Measurements from ENCODE around the gene RPS26. TPM values are rescaled to one million over a fixed set of nuclear protein-coding genes. Genes with fewer than 3 reads are reported as not detected.

Gene RPS26
- total and polyA plus RNA-seq, 2 donors (not counting 3 experiments of a cell fraction or from before 2014, with no cell fraction given) = 57.3 to 1,847 TPM

- no peaks in the 10 kb centered on the region for H3K36me3 ChIP-seq (ENCODE audit: control insufficient read depth in 2 of 2, extremely low read depth in 1 of 2, insufficient read depth in 2 of 2, low read length in 2 of 2)
- ChIA-PET POLR2A (no interaction called here), CTCF (interaction anchor here (1.2 kb wide), 1 partner anchor 22 kb away, joined by 5 read pairs; no protein-coding TSS in a partner anchor)
- H3K9ac ChIP-seq (replicated peaks; ENCODE audit: extremely low read depth, insufficient read depth, low read length) = no peak overlapping the region
- no peaks in the 10 kb centered on the region for H3K27me3 ChIP-seq (ENCODE audit: control insufficient read depth in 2 of 2, insufficient read depth in 2 of 2, low read length in 2 of 2)
- intact Hi-C loops (cut with micrococcal nuclease) (no loop called here), dilution Hi-C loops (cut with MboI; ENCODE audit: extremely low pct_ligation_motif_present, low sequenced_read_pairs) (no loop called here)
- no TSS peak for BruUV-seq (replicated peaks)
- no peak overlapping the region for H3K27ac ChIP-seq (ENCODE audit: insufficient read depth, low read depth, low read length)
- no peaks in the 10 kb centered on the region for H3K79me2 ChIP-seq (ENCODE audit: control insufficient read depth, insufficient read depth, low read length)
- TF ChIP-seq MYC (IDR thresholded peaks at IDR 0.05; ENCODE audit: low read depth, low read length) (no peak), JUN (IDR thresholded peaks at IDR 0.05; ENCODE audit: borderline replicate concordance, insufficient read depth, insufficient read length, low read depth) (no peak), POLR2A (IDR thresholded peaks at IDR 0.05; ENCODE audit: low read depth, low read length) (no peak)
- no peaks in the 10 kb centered on the region for H3K4me1 ChIP-seq (ENCODE audit: control insufficient read depth, extremely low read depth, insufficient read depth, low read length)
- H3K4me3 ChIP-seq (replicated peaks in 1 of 3; ENCODE audit: insufficient read depth in 1 of 3, low read depth in 1 of 3, low read length in 3 of 3) = no peak overlapping the region
- H3K4me2 ChIP-seq (ENCODE audit: insufficient read depth, low read length) = no peak overlapping the region
- DNase-seq (ENCODE audit: low read depth, low spot score) (no peak), FAIRE-seq (no peak)
- no peak overlapping the region for H2AFZ ChIP-seq (ENCODE audit: low read depth, low read length)
- H4K20me1 ChIP-seq (replicated peaks; ENCODE audit: control insufficient read depth, extremely low read depth, insufficient read depth, low read length) = no peaks in the 10 kb centered on the region
- H3K9me3 ChIP-seq (replicated peaks; ENCODE audit: control insufficient read depth, insufficient read depth, low read length) = no peaks in the 10 kb centered on the region
- H3K9me1 ChIP-seq (replicated peaks; ENCODE audit: control insufficient read depth, extremely low read depth, insufficient read depth, low read length) = no peaks in the 10 kb centered on the region
Observed at GRCh38 chr12:56018356-56018755, 23.4 kb upstream of the RPS26 start.

GRCh38 chr12:56020423-56021184, 21.1 kb upstream of the RPS26 start, which contains the start of gene IKZF4:
TSS of gene IKZF4 (plus strand) at chr12:56021043. CDS start at chr12:56021494, 451 bp downstream.
- H3K9ac ChIP-seq (replicated peaks; ENCODE audit: extremely low read depth, insufficient read depth, low read length) = no peak within 1 kb of the TSS
- intact Hi-C loops (cut with micrococcal nuclease) = no loop called here
- H3K79me2 ChIP-seq (ENCODE audit: control insufficient read depth, insufficient read depth, low read length) = no peaks in the 10 kb centered on the region
- POLR2A ChIA-PET = interaction anchor here (0.7 kb wide), 1 partner anchor 11 kb away, joined by 4 read pairs; no protein-coding TSS in a partner anchor
- no peak within 1 kb of the TSS for H3K27ac ChIP-seq (ENCODE audit: insufficient read depth, low read depth, low read length)
- H3K4me2 ChIP-seq (ENCODE audit: insufficient read depth, low read length) = no peak within 1 kb of the TSS
- H3K9me1 ChIP-seq (replicated peaks; ENCODE audit: control insufficient read depth, extremely low read depth, insufficient read depth, low read length) = no peaks in the 10 kb centered on the region
- H3K9me3 ChIP-seq (replicated peaks; ENCODE audit: control insufficient read depth, insufficient read depth, low read length) = no peaks in the 10 kb centered on the region
- no peaks in the 10 kb centered on the region for H3K27me3 ChIP-seq (ENCODE audit: control insufficient read depth in 2 of 2, insufficient read depth in 2 of 2, low read length in 2 of 2)
- H2AFZ ChIP-seq (ENCODE audit: low read depth, low read length) = peak within 1 kb of the TSS; percentile 46
- H3K4me1 ChIP-seq (ENCODE audit: control insufficient read depth, extremely low read depth, insufficient read depth, low read length) = no peaks in the 10 kb centered on the region
- CTCF ChIA-PET = interaction anchor here (0.8 to 1.4 kb wide), 2 partner anchors 9 to 282 kb away, joined by 3 read pairs; no protein-coding TSS in a partner anchor
- DNase-seq (ENCODE audit: low read depth, low spot score) (no peak), FAIRE-seq (no peak)
- dilution Hi-C loops (cut with MboI; ENCODE audit: extremely low pct_ligation_motif_present, low sequenced_read_pairs) = no loop called here
- no peaks in the 10 kb centered on the region for H3K36me3 ChIP-seq (ENCODE audit: control insufficient read depth in 2 of 2, extremely low read depth in 1 of 2, insufficient read depth in 2 of 2, low read length in 2 of 2)
- no TSS peak for BruUV-seq (replicated peaks)
- H3K4me3 ChIP-seq (replicated peaks in 1 of 3; ENCODE audit: insufficient read depth in 1 of 3, low read depth in 1 of 3, low read length in 3 of 3) = peak within 1 kb of the TSS in 1 of 3 experiments; percentile 10
- no peak for TF ChIP-seq MYC (IDR thresholded peaks at IDR 0.05; ENCODE audit: low read depth, low read length)
- no peak for TF ChIP-seq EZH2 (IDR thresholded peaks at IDR 0.05; ENCODE audit: borderline replicate concordance, low read depth, low read length, severe bottlenecking)
- H4K20me1 ChIP-seq (replicated peaks; ENCODE audit: control insufficient read depth, extremely low read depth, insufficient read depth, low read length) = no peaks in the 10 kb centered on the region

All from endothelial cell of umbilical vein (primary cell).